Renal cortical epithelial cell (primary cell): Measurements from ENCODE around the gene UBE2U. TPM values are rescaled to one million over a fixed set of nuclear protein-coding genes. Genes with fewer than 3 reads are reported as not detected.

Experiments
- DNase-seq: peaks from one replicate; pipeline ENCODE4 v3.0.0-alpha.2; 2011; ENCODE audit warnings: low read depth
- total RNA-seq: library from RNA; depleted of rRNA; stranded (reverse); fragments of >200 nt; gene quantifications from 2 replicates; pipeline ENCODE4 v1.2.3, GENCODE V29; 2014

The UBE2U gene
- 0.10 TPM in 1 of 2 replicates, not detected in the other for total RNA-seq

- DNase-seq, result no peak
These were observed at the start of gene UBE2U for GRCh38 chr1:64203420-64203819. Gene UBE2U, plus strand, starts transcription at chr1:64203623. Its CDS starts 428 bp downstream, at chr1:64204051.

GRCh38 chr1:64155278-64155677, 48.1 kb upstream of the UBE2U start:
- DNase-seq, result no peak

- DNase-seq, result no peak
These were observed 42.0 kb upstream of the UBE2U start for GRCh38 chr1:64161357-64161941.

GRCh38 chr1:64162151-64162550, 41.3 kb upstream of the UBE2U start:
- no peak for DNase-seq

GRCh38 chr1:64162804-64163203, 40.6 kb upstream of the UBE2U start:
- no peak for DNase-seq

GRCh38 chr1:64163431-64163830, 40.0 kb upstream of the UBE2U start:
- no peak for DNase-seq

- peak; percentile 38 for DNase-seq
These were observed 39.5 kb upstream of the UBE2U start for GRCh38 chr1:64163970-64164369.

- no peak for DNase-seq
These were observed 36.8 kb upstream of the UBE2U start for GRCh38 chr1:64166629-64167028.

- no peak for DNase-seq
These were observed 36.2 kb upstream of the UBE2U start for GRCh38 chr1:64167176-64167575.

GRCh38 chr1:64171246-64171645, 32.2 kb upstream of the UBE2U start:
- no peak for DNase-seq

GRCh38 chr1:64171797-64172281, 31.6 kb upstream of the UBE2U start:
- peak; percentile 69 for DNase-seq

GRCh38 chr1:64172458-64172983, 30.9 kb upstream of the UBE2U start:
- no peak for DNase-seq

GRCh38 chr1:64173336-64173940, 30.0 kb upstream of the UBE2U start:
- DNase-seq, result no peak

- DNase-seq, result no peak
These were observed 27.8 kb upstream of the UBE2U start for GRCh38 chr1:64175639-64176038.

GRCh38 chr1:64176659-64177058, 26.8 kb upstream of the UBE2U start:
- no peak for DNase-seq

GRCh38 chr1:64179588-64179987, 23.8 kb upstream of the UBE2U start:
- DNase-seq, result no peak

- DNase-seq, result no peak
These were observed 21.2 kb upstream of the UBE2U start for GRCh38 chr1:64182207-64182606.

- DNase-seq, result no peak
These were observed 19.9 kb upstream of the UBE2U start for GRCh38 chr1:64183395-64184002.

GRCh38 chr1:64184003-64184440, 19.4 kb upstream of the UBE2U start:
- DNase-seq, result peak; percentile 77

- DNase-seq, result peak; percentile 95
These were observed 17.1 kb upstream of the UBE2U start for GRCh38 chr1:64186138-64186897.

GRCh38 chr1:64186898-64187280, 16.5 kb upstream of the UBE2U start:
- no peak for DNase-seq

GRCh38 chr1:64187646-64188045, 15.8 kb upstream of the UBE2U start:
- peak; percentile 41 for DNase-seq
